ENCODE results near the gene ACTRT2.

- TF ChIP-seq MYC (IDR thresholded peaks at IDR 0.05; ENCODE audit: low read depth, low read length) (no peak), CTCF (IDR thresholded peaks at IDR 0.05; ENCODE audit: extremely low read depth in 1 of 2, insufficient read depth in 1 of 2, low read depth in 1 of 2, low read length in 2 of 2) (no peak), POLR2AphosphoS5 (IDR thresholded peaks at IDR 0.05; ENCODE audit: insufficient read depth, low read depth, low read length) (no peak), POLR2A (IDR thresholded peaks at IDR 0.05; ENCODE audit: low read depth, low read length) (no peak), EZH2 (IDR thresholded peaks at IDR 0.05; ENCODE audit: borderline replicate concordance, low read depth, low read length, severe bottlenecking) (no peak), MAX (IDR thresholded peaks at IDR 0.05; ENCODE audit: insufficient read depth, insufficient read length) (no peak)
Observed at GRCh38 chr1:2986549-2987305, 34.5 kb upstream of the ACTRT2 start.

All from endothelial cell of umbilical vein (primary cell).